Kidney epithelial cell (primary cell): ENCODE results near the gene BSPRY. TPM values are rescaled to one million over a fixed set of nuclear protein-coding genes. Genes with fewer than 3 reads are reported as not detected.

Source experiments
- DNase-seq: peaks from one replicate; pipeline ENCODE4 v3.0.0-alpha.2; 2010; ENCODE audit warnings: low read depth
- H3K27me3 ChIP-seq: 2 replicates; pipeline ENCODE4 v1.6.0; 2011; ENCODE audit warnings: low read length; ENCODE audit not compliant: control insufficient read depth, insufficient read depth
- H3K36me3 ChIP-seq: 2 replicates; pipeline ENCODE4 v1.5.1; 2011; ENCODE audit warnings: low read length; ENCODE audit not compliant: control insufficient read depth, insufficient read depth
- H3K4me3 ChIP-seq: 2 replicates; pipeline ENCODE4 v1.5.1; 2011; ENCODE audit warnings: low read depth, mild to moderate bottlenecking, control low read depth, low read length
- total RNA-seq: library from RNA; depleted of rRNA; stranded (reverse); fragments of >200 nt; gene quantifications from 2 replicates; pipeline ENCODE4 v1.2.3, GENCODE V29; 2015
- TF ChIP-seq, protein P1 (sequence below): IDR thresholded peaks from 2 replicates; pipeline ENCODE4 v1.5.1; 2011; ENCODE audit warnings: mild to moderate bottlenecking, moderate library complexity, low read length, control low read depth, inconsistent platforms; ENCODE audit not compliant: insufficient read depth, poor library complexity, severe bottlenecking

The BSPRY gene
- total RNA-seq, 1 donor from 2014 or later = 9.6 TPM

DNA sequence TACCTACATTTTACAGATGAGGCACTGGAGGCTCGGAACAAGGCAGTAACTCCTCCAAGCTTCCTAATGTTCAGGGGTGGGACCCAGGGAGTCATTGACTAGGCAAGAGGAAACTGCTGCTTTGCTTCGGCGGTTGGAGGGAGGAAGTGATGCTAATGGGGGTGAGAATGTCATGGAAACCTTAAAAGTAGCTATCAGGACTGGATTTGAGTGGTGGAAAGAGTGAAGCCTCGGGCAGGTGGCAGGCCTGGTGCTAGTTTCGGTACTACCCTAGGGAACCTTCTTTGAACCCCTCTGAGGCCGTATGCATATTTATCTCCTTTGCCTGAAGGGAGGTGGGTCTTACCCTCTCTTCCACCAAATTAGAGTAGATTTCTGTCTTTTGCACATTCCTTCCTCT, 1.6 kb downstream of the BSPRY start:
- DNase-seq = no peak
- TF ChIP-seq, protein P1, sequence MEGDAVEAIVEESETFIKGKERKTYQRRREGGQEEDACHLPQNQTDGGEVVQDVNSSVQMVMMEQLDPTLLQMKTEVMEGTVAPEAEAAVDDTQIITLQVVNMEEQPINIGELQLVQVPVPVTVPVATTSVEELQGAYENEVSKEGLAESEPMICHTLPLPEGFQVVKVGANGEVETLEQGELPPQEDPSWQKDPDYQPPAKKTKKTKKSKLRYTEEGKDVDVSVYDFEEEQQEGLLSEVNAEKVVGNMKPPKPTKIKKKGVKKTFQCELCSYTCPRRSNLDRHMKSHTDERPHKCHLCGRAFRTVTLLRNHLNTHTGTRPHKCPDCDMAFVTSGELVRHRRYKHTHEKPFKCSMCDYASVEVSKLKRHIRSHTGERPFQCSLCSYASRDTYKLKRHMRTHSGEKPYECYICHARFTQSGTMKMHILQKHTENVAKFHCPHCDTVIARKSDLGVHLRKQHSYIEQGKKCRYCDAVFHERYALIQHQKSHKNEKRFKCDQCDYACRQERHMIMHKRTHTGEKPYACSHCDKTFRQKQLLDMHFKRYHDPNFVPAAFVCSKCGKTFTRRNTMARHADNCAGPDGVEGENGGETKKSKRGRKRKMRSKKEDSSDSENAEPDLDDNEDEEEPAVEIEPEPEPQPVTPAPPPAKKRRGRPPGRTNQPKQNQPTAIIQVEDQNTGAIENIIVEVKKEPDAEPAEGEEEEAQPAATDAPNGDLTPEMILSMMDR = no peak
- Histone ChIP-seq H3K36me3 (no peaks in the 10 kb centered on the region), H3K27me3 (peaks cover 26% of the 10 kb centered on the region), H3K4me3 (no peak overlapping the region)

DNA sequence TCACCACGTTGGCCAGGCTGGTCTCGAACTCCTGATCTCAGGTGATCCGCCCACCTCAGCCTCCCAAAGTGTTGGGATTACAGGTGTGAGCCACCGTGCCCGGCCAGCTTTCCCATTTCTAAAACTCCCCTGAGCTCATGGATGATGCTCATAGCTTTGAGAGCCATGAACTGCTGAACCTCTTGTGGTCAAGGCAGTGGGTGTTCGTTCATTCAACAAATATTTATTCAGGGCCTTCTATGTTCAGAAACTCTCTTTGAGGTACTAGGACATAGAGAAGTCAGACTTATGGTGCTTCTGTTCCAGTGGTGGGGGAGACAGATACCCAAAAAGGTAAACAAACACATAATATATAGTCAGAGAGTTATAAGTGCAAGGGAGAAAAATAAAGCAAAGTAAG, 2.7 kb downstream of the BSPRY start:
- H3K4me3 ChIP-seq = no peak overlapping the region
- peaks cover 26% of the 10 kb centered on the region for H3K27me3 ChIP-seq

DNA sequence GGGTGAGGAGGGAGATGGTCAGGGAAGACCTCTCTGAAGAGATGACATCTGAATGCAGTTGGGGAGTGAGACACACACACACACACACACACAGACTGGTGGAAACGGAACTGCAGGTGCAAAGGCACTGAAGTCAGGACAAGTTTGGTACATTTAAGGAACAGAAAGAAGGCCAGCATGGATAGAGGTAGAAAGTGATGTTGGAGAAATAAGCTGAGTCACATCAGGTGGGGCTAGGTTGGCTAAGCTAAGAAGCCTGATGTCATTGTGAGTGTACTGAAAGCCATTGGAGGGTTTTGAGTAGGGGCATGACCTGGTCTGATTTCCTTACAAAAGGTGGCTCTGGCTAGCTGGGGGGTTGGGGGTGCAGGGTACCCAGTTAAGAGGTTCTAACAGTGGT, 3.1 kb downstream of the BSPRY start:
- Histone ChIP-seq H3K4me3 (no peak overlapping the region), H3K27me3 (peaks cover 26% of the 10 kb centered on the region)
- no peak for DNase-seq

More for the DNA sequence above, 2.7 kb downstream of the BSPRY start:
- TF ChIP-seq, protein P1 = no peak
- DNase-seq = no peak
- no peaks in the 10 kb centered on the region for H3K36me3 ChIP-seq

DNA sequence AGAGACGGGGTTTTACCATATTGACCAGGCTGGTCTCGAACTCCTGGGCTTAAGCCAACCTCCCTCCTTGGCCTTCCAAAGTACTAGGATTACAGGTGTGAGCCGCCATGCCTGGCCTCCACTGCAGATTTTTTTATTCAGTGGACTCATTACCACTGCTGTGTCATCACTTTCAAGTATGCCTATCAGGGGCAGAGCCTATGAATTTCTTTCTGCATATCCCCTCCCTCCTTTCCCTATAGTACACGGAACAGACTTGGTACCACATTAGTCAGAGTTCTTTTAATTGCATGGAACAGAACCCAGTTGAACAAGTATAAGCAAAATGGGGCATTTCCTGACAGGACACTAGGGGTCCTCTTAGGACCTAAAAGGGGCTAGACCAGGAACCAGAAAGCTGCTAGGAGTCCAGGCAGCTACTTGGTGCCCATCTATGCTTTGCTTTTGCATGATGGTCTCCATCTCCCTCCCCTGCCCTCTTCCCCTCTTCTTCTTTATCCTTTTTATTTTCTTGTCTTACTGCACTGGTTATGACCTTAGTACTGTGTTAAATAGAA, 5.8 kb downstream of the BSPRY start:
- TF ChIP-seq, protein P1 = peak; percentile 35
- H3K36me3 ChIP-seq = no peaks in the 10 kb centered on the region
- DNase-seq = no peak
- peaks cover 13% of the 10 kb centered on the region for H3K27me3 ChIP-seq
- no peak overlapping the region for H3K4me3 ChIP-seq

More for the DNA sequence above, 3.1 kb downstream of the BSPRY start:
- TF ChIP-seq, protein P1 = no peak
- H3K36me3 ChIP-seq = no peaks in the 10 kb centered on the region

DNA sequence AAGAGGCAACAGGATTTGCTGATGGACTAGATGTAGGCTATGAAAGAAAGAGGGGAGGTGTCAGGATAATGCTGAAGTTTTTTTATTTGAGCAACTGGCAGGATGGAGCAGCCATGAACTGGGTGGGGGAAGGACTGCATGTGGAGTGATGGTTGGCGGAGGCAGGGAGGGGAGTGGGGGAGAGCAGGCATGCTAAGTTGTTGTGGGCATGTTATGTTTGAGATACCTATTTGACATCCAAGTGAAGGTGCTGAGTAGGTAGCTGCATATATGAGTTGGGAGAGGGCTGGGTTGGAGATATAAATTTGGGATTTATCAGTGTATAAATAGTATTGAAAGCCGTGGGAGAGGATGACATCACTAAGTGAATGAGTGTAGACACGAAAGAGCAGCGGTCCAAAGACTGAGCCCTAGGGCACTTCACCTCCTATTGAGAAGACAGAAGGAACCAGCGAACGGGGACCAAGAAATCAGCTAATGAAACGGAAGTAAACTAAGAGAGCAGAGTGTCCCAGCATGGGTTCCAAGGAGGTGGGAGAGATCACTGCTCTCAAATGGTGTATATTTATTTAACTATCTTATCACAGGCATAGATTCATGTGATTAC, 7.4 kb downstream of the BSPRY start:
- H3K4me3 ChIP-seq = no peak overlapping the region

More for the DNA sequence above, 7.4 kb downstream of the BSPRY start:
- Histone ChIP-seq H3K36me3 (no peaks in the 10 kb centered on the region), H3K27me3 (peaks cover 2% of the 10 kb centered on the region)
- TF ChIP-seq, protein P1 = no peak
- no peak for DNase-seq
